Stimulated activated naive B cell treated with anti-CD40 and anti-IgM and Interleukin-4, amounts not matched to agents 10 μg/mL and 1 μg/mL and 100 μg/mL, for 72 hours (primary cell): ENCODE measurements around the gene HLA-DOB.

ENCODE experiments used
- ATAC-seq, 2 donors: fragments of 150-1000 bp; cut with Tn5 transposase; replicated peaks; 2 replicates each; pipeline ENCODE4 v1.10.0; 2021; ENCODE audit warnings: moderate library complexity in 1 of 2
- DNase-seq: peaks from one replicate; pipeline ENCODE4 v3.0.0; 2021
- H3K27ac Mint-ChIP-seq: one replicate; pipeline ENCODE4 v1.8.0; 2022; ENCODE audit warnings: mild to moderate bottlenecking, mixed read lengths
- H3K27me3 Mint-ChIP-seq, 2 donors: one replicate each; pipeline ENCODE4 v1.8.0; 2022; ENCODE audit warnings: mixed read lengths in 2 of 2
- H3K36me3 Mint-ChIP-seq, 2 donors: one replicate each; pipeline ENCODE4 v1.8.0; 2022; ENCODE audit warnings: mixed read lengths in 2 of 2, mild to moderate bottlenecking in 1 of 2
- H3K4me1 Mint-ChIP-seq, 2 donors: one replicate each; pipeline ENCODE4 v1.8.0; 2022; ENCODE audit warnings: mixed read lengths in 2 of 2, mild to moderate bottlenecking in 1 of 2
- H3K4me3 Mint-ChIP-seq, 2 donors: one replicate each; pipeline ENCODE4 v1.8.0; 2022; ENCODE audit warnings: mild to moderate bottlenecking in 2 of 2, mixed read lengths in 2 of 2, moderate library complexity in 1 of 2
- H3K9me3 Mint-ChIP-seq, 2 donors: one replicate each; pipeline ENCODE4 v1.8.0; 2022; ENCODE audit warnings: mixed read lengths in 2 of 2, mild to moderate bottlenecking in 1 of 2

HLA-DOB gene

GRCh38 chr6:32816746-32817204 lies at the start of gene HLA-DOB:
Gene HLA-DOB (minus strand): TSS chr6:32817002. CDS start chr6:32816951, 51 bp downstream.
- DNase-seq: no peak
- H3K4me1 Mint-ChIP-seq: peaks cover 76 to 97% of the 10 kb centered on the region in 2 donors
- peaks cover 21 to 34% of the 10 kb centered on the region in 2 donors for H3K36me3 Mint-ChIP-seq
- peaks cover 0 to 4% of the 10 kb centered on the region in 2 donors for H3K9me3 Mint-ChIP-seq
- H3K4me3 Mint-ChIP-seq: peak within 1 kb of the TSS; percentile 82 to 90
- H3K27me3 Mint-ChIP-seq: no peaks in the 10 kb centered on the region
- H3K27ac Mint-ChIP-seq: peak within 1 kb of the TSS; percentile 97
- ATAC-seq: peak; percentile 66 to 67

- no peak overlapping the region for H3K4me3 Mint-ChIP-seq
- no peak for ATAC-seq
- H3K9me3 Mint-ChIP-seq: no peaks in the 10 kb centered on the region
- no peak for DNase-seq
- H3K4me1 Mint-ChIP-seq: peaks cover 22 to 40% of the 10 kb centered on the region in 2 donors
- no peaks in the 10 kb centered on the region for H3K27me3 Mint-ChIP-seq
- peak overlapping the region; percentile 67 for H3K27ac Mint-ChIP-seq
- H3K36me3 Mint-ChIP-seq: peaks cover 7 to 8% of the 10 kb centered on the region in 2 donors
Observed at GRCh38 chr6:32865724-32866443, 49.1 kb upstream of the HLA-DOB start.

- Mint-ChIP-seq H3K9me3 (no peaks in the 10 kb centered on the region), H3K27ac (no peak overlapping the region), H3K27me3 (no peaks in the 10 kb centered on the region), H3K4me1 (peaks cover 31 to 60% of the 10 kb centered on the region in 2 donors), H3K4me3 (no peak overlapping the region), H3K36me3 (peaks cover 31 to 37% of the 10 kb centered on the region in 2 donors)
- ATAC-seq (no peak), DNase-seq (no peak)
Observed at GRCh38 chr6:32862725-32863124, 45.9 kb upstream of the HLA-DOB start.

DNA sequence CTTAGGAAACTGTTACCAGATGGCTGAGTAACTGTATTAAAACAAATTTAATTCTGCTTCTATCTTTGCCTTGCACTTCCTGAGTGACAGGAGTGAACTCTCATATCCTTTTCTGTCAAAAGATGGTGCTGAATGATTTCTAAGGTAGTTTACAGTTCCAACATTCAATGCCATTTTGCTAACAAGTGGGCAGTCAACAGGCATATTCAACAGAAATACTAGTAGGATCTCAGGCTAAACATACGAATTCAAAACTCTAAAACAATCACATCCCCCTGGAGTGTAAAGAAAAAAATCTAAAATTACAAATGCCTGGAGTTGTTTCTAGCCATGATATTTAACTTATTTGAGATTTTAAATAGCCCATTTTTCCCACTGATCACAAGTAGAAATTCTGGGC lies 43.9 kb upstream of the HLA-DOB start:
- Mint-ChIP-seq H3K27ac (peak overlapping the region; percentile 77), H3K4me1 (peaks cover 31 to 54% of the 10 kb centered on the region in 2 donors), H3K36me3 (peaks cover 47 to 54% of the 10 kb centered on the region in 2 donors), H3K27me3 (no peaks in the 10 kb centered on the region), H3K9me3 (no peaks in the 10 kb centered on the region), H3K4me3 (peak overlapping the region in 1 of 2 donors; percentile 45)
- DNase-seq: no peak
- no peak for ATAC-seq

- Mint-ChIP-seq H3K27ac (peak overlapping the region; percentile 75), H3K36me3 (peaks cover 56 to 60% of the 10 kb centered on the region in 2 donors), H3K9me3 (no peaks in the 10 kb centered on the region), H3K4me3 (no peak overlapping the region), H3K4me1 (peaks cover 30 to 58% of the 10 kb centered on the region in 2 donors), H3K27me3 (no peaks in the 10 kb centered on the region)
- ATAC-seq: no peak
- DNase-seq: no peak
Observed at GRCh38 chr6:32858194-32858593, 41.4 kb upstream of the HLA-DOB start.

DNA sequence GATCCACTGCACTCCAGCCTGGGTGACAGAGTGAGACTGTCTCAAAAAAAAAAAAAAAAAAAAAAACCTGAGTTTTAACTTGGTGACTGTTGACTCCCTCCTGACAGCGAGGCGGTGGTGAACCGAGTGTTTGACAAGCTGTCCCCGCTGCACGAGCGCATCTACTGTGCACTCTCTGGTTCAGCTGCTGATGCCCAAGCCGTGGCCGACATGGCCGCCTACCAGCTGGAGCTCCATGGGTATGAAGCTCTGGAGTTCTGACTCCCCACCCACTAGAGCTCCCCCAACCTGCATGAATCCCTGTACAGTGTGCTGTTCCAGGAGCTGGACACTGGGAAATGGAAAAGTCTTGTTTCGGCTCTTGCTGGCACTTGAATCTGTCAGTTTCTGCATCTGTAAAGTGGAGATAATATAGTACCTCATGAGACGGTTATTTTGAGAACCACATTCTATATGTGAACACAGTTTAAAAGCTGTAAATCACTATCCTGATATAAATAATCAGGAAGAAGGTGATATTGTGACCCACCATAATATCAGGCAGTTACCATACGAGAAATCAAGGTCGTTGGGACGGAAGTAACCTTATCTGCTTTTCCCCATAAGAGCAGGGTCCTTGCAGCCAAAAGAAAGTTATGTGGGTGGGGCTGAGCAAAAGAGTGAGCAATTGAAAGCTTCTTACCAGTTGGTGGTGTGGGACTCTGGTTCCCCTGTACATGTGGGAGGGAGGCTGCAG lies 40.5 kb upstream of the HLA-DOB start:
- Mint-ChIP-seq H3K4me3 (no peak overlapping the region), H3K36me3 (peaks cover 64 to 68% of the 10 kb centered on the region in 2 donors), H3K27me3 (no peaks in the 10 kb centered on the region), H3K9me3 (no peaks in the 10 kb centered on the region), H3K4me1 (peaks cover 31 to 62% of the 10 kb centered on the region in 2 donors), H3K27ac (no peak overlapping the region)
- DNase-seq (no peak), ATAC-seq (no peak)

- Mint-ChIP-seq H3K36me3 (peaks cover 70 to 76% of the 10 kb centered on the region in 2 donors), H3K4me1 (peaks cover 38 to 73% of the 10 kb centered on the region in 2 donors), H3K27me3 (no peaks in the 10 kb centered on the region), H3K4me3 (peak overlapping the region; percentile 94 to 100), H3K9me3 (no peaks in the 10 kb centered on the region), H3K27ac (peak overlapping the region; percentile 89)
- DNase-seq (no peak), ATAC-seq (no peak)
Observed at GRCh38 chr6:32855467-32856174, 38.8 kb upstream of the HLA-DOB start.

- DNase-seq (no peak), ATAC-seq (peak; percentile 28 to 30)
- H3K4me1 Mint-ChIP-seq: peaks cover 42 to 73% of the 10 kb centered on the region in 2 donors
- no peaks in the 10 kb centered on the region for H3K27me3 Mint-ChIP-seq
- peaks cover 0 to 2% of the 10 kb centered on the region in 2 donors for H3K9me3 Mint-ChIP-seq
- peak overlapping the region; percentile 94 to 100 for H3K4me3 Mint-ChIP-seq
- H3K27ac Mint-ChIP-seq: peak overlapping the region; percentile 99
- H3K36me3 Mint-ChIP-seq: peaks cover 74 to 79% of the 10 kb centered on the region in 2 donors
Observed at GRCh38 chr6:32854376-32855178, 37.8 kb upstream of the HLA-DOB start.

DNA sequence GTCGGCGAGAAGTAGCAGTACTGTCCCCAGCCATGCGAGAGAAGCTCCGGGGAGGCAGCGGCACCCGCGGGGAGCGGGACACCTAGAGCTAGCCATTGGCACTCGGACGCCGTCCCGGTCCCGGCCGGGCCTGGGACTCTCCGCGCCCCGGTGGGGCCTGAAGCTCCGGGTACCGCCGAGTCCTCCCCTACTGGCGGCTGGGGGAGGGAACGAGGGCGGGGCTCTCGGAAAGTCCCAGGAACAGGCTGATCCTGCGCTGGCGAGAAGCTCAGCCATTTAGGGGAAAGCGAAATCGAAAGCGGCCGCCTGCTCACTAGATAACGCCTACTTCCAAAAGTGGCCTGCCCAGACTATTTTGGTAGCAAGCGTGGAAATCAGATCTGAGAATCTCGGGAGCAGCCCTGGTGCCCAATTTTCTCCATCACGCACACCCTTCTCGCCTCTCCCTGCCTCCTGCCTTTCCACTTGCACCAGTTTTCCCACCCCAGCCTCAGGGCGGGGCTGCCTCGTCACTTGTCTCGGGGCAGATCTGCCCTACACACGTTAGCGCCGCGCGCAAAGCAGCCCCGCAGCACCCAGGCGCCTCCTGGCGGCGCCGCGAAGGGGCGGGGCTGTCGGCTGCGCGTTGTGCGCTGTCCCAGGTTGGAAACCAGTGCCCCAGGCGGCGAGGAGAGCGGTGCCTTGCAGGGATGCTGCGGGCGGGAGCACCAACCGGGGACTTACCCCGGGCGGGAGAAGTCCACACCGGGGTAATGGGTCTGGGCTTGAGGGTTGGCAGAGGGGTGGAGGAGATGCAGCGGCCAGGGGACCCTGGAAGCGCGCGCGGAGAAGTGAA lies 37.0 kb upstream of the HLA-DOB start, which contains the start of the genes PSMB9 and TAP1:
Gene PSMB9 (plus strand): TSS at position 652 of the 835 bp plus-strand sequence. CDS start 38 bp downstream, at position 690.
Gene TAP1 (minus strand): TSS at position 164 of the 835 bp plus-strand sequence. CDS start 68 bp downstream, at position 96.
- Mint-ChIP-seq H3K27me3 (no peaks in the 10 kb centered on the region), H3K9me3 (peaks cover 0 to 2% of the 10 kb centered on the region in 2 donors), H3K4me3 (peak within 1 kb of the TSS; percentile 94 to 100), H3K27ac (peak within 1 kb of the TSS; percentile 99), H3K4me1 (peaks cover 48 to 73% of the 10 kb centered on the region in 2 donors), H3K36me3 (peaks cover 73 to 76% of the 10 kb centered on the region in 2 donors)
- ATAC-seq (peak; percentile 87 to 89), DNase-seq (peak; percentile 89)

DNA sequence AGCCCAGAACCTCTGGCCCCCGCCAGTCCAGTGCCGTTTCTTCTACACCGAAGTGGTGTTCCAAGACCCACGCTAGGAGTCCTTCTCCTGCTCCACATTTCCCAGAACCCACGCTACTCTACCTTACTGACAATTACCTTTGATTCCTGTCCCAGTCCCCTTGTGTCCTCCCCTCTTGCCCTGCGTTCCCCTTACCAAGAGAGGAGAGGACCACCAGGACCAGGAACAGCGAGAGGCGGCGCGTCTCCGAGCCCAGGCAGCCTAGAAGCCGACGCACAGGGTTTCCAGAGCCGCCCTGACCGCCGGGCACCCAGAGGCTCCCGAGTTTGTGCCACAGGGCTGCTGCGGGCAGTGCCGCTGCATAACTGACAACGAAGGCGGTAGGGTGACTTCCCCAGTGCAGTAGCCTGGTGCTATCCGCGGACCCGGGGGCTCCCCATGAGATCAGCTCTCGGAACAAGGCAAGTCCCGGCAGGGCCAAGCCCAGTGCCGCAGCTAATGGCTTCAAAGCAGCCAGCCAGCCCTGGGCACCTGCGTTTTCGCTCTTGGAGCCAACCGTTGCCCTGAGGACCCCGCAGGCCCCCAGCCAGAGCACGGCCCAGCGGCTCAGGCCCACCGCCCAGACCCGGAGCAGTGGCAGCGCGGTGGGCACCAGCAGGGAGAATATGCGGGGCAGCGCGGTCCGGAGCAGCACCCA lies 36.2 kb upstream of the HLA-DOB start:
- Mint-ChIP-seq H3K4me1 (peaks cover 51 to 73% of the 10 kb centered on the region in 2 donors), H3K9me3 (peaks cover 0 to 3% of the 10 kb centered on the region in 2 donors), H3K4me3 (peak overlapping the region; percentile 94 to 100), H3K27me3 (no peaks in the 10 kb centered on the region), H3K36me3 (peaks cover 73 to 76% of the 10 kb centered on the region in 2 donors), H3K27ac (peak overlapping the region; percentile 99)
- DNase-seq (peak; percentile 66), ATAC-seq (peak; percentile 67)

- Mint-ChIP-seq H3K27me3 (no peaks in the 10 kb centered on the region), H3K27ac (peak overlapping the region; percentile 99), H3K36me3 (peaks cover 74 to 76% of the 10 kb centered on the region in 2 donors), H3K9me3 (peaks cover 0 to 3% of the 10 kb centered on the region in 2 donors), H3K4me1 (peaks cover 55 to 73% of the 10 kb centered on the region in 2 donors), H3K4me3 (peak overlapping the region; percentile 94 to 100)
- DNase-seq (no peak), ATAC-seq (no peak)
Observed at GRCh38 chr6:32852018-32852843, 35.4 kb upstream of the HLA-DOB start.
